ENCODE data around the gene MFN2.

DNA sequence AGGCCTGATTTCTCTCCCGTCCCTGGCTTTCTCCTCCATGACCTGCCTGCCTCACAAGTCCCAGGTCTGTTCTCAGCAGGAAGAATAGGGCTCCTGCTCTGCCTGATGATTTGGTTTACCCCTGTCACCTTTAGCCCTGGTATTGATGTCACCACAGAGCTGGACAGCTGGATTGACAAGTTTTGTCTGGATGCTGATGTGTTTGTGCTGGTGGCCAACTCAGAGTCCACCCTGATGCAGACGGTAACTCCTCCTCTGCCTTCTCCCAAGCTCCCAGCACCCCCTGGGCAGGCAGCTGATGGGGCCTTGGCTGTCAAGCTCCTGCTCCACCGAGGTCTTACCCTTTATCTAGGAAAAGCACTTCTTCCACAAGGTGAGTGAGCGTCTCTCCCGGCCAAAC, 18.4 kb downstream of the MFN2 start:
- TF ChIP-seq, protein P1, sequence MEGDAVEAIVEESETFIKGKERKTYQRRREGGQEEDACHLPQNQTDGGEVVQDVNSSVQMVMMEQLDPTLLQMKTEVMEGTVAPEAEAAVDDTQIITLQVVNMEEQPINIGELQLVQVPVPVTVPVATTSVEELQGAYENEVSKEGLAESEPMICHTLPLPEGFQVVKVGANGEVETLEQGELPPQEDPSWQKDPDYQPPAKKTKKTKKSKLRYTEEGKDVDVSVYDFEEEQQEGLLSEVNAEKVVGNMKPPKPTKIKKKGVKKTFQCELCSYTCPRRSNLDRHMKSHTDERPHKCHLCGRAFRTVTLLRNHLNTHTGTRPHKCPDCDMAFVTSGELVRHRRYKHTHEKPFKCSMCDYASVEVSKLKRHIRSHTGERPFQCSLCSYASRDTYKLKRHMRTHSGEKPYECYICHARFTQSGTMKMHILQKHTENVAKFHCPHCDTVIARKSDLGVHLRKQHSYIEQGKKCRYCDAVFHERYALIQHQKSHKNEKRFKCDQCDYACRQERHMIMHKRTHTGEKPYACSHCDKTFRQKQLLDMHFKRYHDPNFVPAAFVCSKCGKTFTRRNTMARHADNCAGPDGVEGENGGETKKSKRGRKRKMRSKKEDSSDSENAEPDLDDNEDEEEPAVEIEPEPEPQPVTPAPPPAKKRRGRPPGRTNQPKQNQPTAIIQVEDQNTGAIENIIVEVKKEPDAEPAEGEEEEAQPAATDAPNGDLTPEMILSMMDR (conservative IDR thresholded peaks at IDR 0.05), result no peak
- TF ChIP-seq EZH2 (IDR thresholded peaks at IDR 0.05; ENCODE audit: low read depth), result no peak
